Smooth muscle cell (in vitro differentiated cells): ENCODE results near the gene KIF5C. TPM values are rescaled to one million over a fixed set of nuclear protein-coding genes. Genes with fewer than 3 reads are reported as not detected.

ENCODE experiments used
- DNase-seq: peaks from one replicate; lab custom pipeline; 2025; ENCODE audit not compliant: unreplicated experiment; lab: John Stamatoyannopoulos, UW
- H2AFZ ChIP-seq: fragments of 200-600 bp; sonication (generic); 2 replicates; pipeline ENCODE4 v1.6.0; 2016; ENCODE audit warnings: antibody characterized with exemption, low read depth, mild to moderate bottlenecking
- H3F3A ChIP-seq: fragments of 200-600 bp; sonication (generic); 2 replicates; pipeline ENCODE4 v1.6.0; 2017; ENCODE audit warnings: antibody characterized with exemption, low read depth
- H3K27ac ChIP-seq: fragments of 200-600 bp; sonication (generic); 2 replicates; pipeline ENCODE4 v1.5.1; 2016; ENCODE audit warnings: low read depth, mild to moderate bottlenecking
- H3K27me3 ChIP-seq: fragments of 200-600 bp; sonication (generic); 2 replicates; pipeline ENCODE4 v1.6.1; 2016; ENCODE audit warnings: low read depth, mild to moderate bottlenecking
- H3K36me3 ChIP-seq: fragments of 200-600 bp; sonication (generic); 2 replicates; pipeline ENCODE4 v1.5.1; 2016; ENCODE audit warnings: low read depth
- H3K4me1 ChIP-seq: fragments of 200-600 bp; sonication (generic); 2 replicates; pipeline ENCODE4 v1.5.1; 2016; ENCODE audit warnings: low read depth
- H3K4me2 ChIP-seq: fragments of 200-600 bp; sonication (generic); 2 replicates; pipeline ENCODE4 v1.6.0; 2016; ENCODE audit warnings: mild to moderate bottlenecking
- H3K4me3 ChIP-seq: fragments of 200-600 bp; sonication (generic); 2 replicates; pipeline ENCODE4 v1.5.1; 2016; ENCODE audit warnings: mild to moderate bottlenecking
- H3K79me2 ChIP-seq: fragments of 200-600 bp; sonication (generic); 2 replicates; pipeline ENCODE4 v1.6.0; 2016; ENCODE audit warnings: low read depth, mild to moderate bottlenecking
- H3K9ac ChIP-seq: fragments of 200-600 bp; sonication (generic); 2 replicates; pipeline ENCODE4 v1.6.0; 2016; ENCODE audit warnings: low read depth
- H3K9me3 ChIP-seq: fragments of 200-600 bp; sonication (generic); replicated peaks from 2 replicates; pipeline ENCODE4 v1.5.1; 2016; ENCODE audit warnings: low read depth
- H4K20me1 ChIP-seq: fragments of 200-600 bp; sonication (generic); 2 replicates; pipeline ENCODE4 v1.6.0; 2016; ENCODE audit warnings: low read depth
- WGBS: methylation state at CpG from one replicate; pipeline ENCODE4 v1.1.7; 2016; ENCODE audit warnings: low lambda C conversion rate; 5-methylcytosine and 5-hydroxymethylcytosine counted together
- polyA plus RNA-seq: library from polyadenylated mRNA; unstranded; fragments of >200 nt; fragmentation: Nextera tagmentation; extraction: Ambion mirVana; gene quantifications from 2 replicates; pipeline ENCODE4 v1.2.1, GENCODE V29; 2016
- total RNA-seq: library from RNA; depleted of rRNA; stranded (reverse); fragments of >200 nt; gene quantifications from 2 replicates; pipeline ENCODE4 v1.2.3, GENCODE V29; 2014
- TF ChIP-seq, protein P1 (sequence below): fragments of 200-600 bp; sonication (generic); IDR thresholded peaks from 2 replicates; pipeline ENCODE4 v1.5.1; 2017; ENCODE audit warnings: borderline replicate concordance, mild to moderate bottlenecking, antibody characterized with exemption; ENCODE audit not compliant: insufficient read depth, poor library complexity, severe bottlenecking

KIF5C gene
- total and polyA plus RNA-seq, 2 experiments from 2014 or later: 0.09 to 1.4 TPM

GRCh38 chr2:148913061-148913460, 38.0 kb downstream of the KIF5C start:
- Histone ChIP-seq H3K27me3 (no peaks in the 10 kb centered on the region), H3K4me3 (no peak overlapping the region), H4K20me1 (no peaks in the 10 kb centered on the region), H3K36me3 (no peaks in the 10 kb centered on the region), H3K79me2 (no peaks in the 10 kb centered on the region), H3K4me2 (no peak overlapping the region), H3K9me3 (no peaks in the 10 kb centered on the region), H3F3A (no peaks in the 10 kb centered on the region), H3K4me1 (no peaks in the 10 kb centered on the region), H3K27ac (no peak overlapping the region), H3K9ac (no peak overlapping the region), H2AFZ (no peak overlapping the region)
- no peak for DNase-seq
- TF ChIP-seq, protein P1, sequence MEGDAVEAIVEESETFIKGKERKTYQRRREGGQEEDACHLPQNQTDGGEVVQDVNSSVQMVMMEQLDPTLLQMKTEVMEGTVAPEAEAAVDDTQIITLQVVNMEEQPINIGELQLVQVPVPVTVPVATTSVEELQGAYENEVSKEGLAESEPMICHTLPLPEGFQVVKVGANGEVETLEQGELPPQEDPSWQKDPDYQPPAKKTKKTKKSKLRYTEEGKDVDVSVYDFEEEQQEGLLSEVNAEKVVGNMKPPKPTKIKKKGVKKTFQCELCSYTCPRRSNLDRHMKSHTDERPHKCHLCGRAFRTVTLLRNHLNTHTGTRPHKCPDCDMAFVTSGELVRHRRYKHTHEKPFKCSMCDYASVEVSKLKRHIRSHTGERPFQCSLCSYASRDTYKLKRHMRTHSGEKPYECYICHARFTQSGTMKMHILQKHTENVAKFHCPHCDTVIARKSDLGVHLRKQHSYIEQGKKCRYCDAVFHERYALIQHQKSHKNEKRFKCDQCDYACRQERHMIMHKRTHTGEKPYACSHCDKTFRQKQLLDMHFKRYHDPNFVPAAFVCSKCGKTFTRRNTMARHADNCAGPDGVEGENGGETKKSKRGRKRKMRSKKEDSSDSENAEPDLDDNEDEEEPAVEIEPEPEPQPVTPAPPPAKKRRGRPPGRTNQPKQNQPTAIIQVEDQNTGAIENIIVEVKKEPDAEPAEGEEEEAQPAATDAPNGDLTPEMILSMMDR: no peak

GRCh38 chr2:148913492-148913891, 38.5 kb downstream of the KIF5C start:
- DNase-seq: no peak
- 97% methylated on average over 8 of the region's 8 CpGs for WGBS
- H3K4me3 ChIP-seq: no peak overlapping the region
- H3K9me3 ChIP-seq: no peaks in the 10 kb centered on the region
- no peaks in the 10 kb centered on the region for H3K4me1 ChIP-seq
- H3K4me2 ChIP-seq: no peak overlapping the region
- no peak overlapping the region for H3K9ac ChIP-seq
- no peaks in the 10 kb centered on the region for H4K20me1 ChIP-seq
- TF ChIP-seq, protein P1: no peak
- no peaks in the 10 kb centered on the region for H3K79me2 ChIP-seq
- no peaks in the 10 kb centered on the region for H3F3A ChIP-seq
- H3K36me3 ChIP-seq: no peaks in the 10 kb centered on the region
- no peaks in the 10 kb centered on the region for H3K27me3 ChIP-seq
- H2AFZ ChIP-seq: no peak overlapping the region
- no peak overlapping the region for H3K27ac ChIP-seq

- Histone ChIP-seq H3F3A (no peaks in the 10 kb centered on the region), H3K27ac (no peak overlapping the region), H3K4me3 (no peak overlapping the region), H3K4me2 (no peak overlapping the region), H3K79me2 (no peaks in the 10 kb centered on the region), H4K20me1 (no peaks in the 10 kb centered on the region), H3K4me1 (no peaks in the 10 kb centered on the region), H3K9ac (no peak overlapping the region), H3K9me3 (no peaks in the 10 kb centered on the region), H3K27me3 (no peaks in the 10 kb centered on the region), H2AFZ (no peak overlapping the region), H3K36me3 (no peaks in the 10 kb centered on the region)
- WGBS: 96% methylated on average over 4 of the region's 4 CpGs
- no peak for DNase-seq
- TF ChIP-seq, protein P1: no peak
Observed at GRCh38 chr2:148914463-148914862, 39.4 kb downstream of the KIF5C start.

DNA sequence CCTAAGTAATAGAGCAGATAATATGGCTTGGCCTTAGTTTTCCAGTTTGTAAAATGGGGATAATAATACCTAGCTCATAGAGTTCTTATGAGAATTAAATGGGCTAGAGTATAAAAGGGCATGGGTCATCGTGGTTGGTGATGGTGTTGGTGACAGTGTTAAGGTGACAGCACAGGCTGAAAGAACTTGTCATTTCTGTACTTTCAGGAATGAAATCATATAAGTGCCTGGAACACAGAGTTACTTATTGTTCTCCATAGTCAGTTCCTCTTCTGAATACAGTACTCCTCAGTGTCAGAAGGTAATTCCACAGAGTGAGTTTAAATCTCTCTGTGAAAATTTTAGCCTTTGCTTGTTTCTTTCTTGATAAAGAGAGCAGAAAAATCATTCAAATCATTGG, 42.4 kb downstream of the KIF5C start:
- DNase-seq: no peak
- Histone ChIP-seq H3K4me2 (no peak overlapping the region), H3F3A (no peaks in the 10 kb centered on the region), H3K4me1 (no peaks in the 10 kb centered on the region), H3K79me2 (no peaks in the 10 kb centered on the region), H3K9me3 (no peaks in the 10 kb centered on the region), H4K20me1 (no peaks in the 10 kb centered on the region), H3K4me3 (no peak overlapping the region), H3K27ac (no peak overlapping the region), H3K36me3 (no peaks in the 10 kb centered on the region), H3K9ac (no peak overlapping the region), H3K27me3 (no peaks in the 10 kb centered on the region), H2AFZ (no peak overlapping the region)
- TF ChIP-seq, protein P1: no peak
- WGBS: 100% methylated on average over 1 of the region's 1 CpG
